Adrenal gland (tissue), 5 donors: Measurements from ENCODE around the gene NACAD.

Experiments
- CTCF ChIP-seq, 6 experiments: fragments of 450-650 bp in 4 of 6; fragments of 200-600 bp in 2 of 6; sonication (generic) in 1 of 6; IDR thresholded peaks; 1 replicate in 5 of 6; 2 replicates in 1 of 6; pipeline versions ENCODE4 v1.5.1 to v1.8.0; 2016 to 2021; ENCODE audit warnings: antibody characterized with exemption in 6 of 6, mild to moderate bottlenecking in 2 of 6, moderate library complexity in 1 of 6
- POLR2A ChIP-seq, 2 donors: fragments of 450-650 bp; IDR thresholded peaks; one replicate each; pipeline ENCODE4 v1.6.1; 2017; ENCODE audit warnings: antibody characterized with exemption in 2 of 2, mild to moderate bottlenecking in 2 of 2, moderate library complexity in 1 of 2
- donor health status: DM: no; HTN: no; CAD: no.

- TF ChIP-seq CTCF (IDR thresholded peaks at IDR 0.05): no peak
- no peak for TF ChIP-seq POLR2A (IDR thresholded peaks at IDR 0.05)
These were observed 2.3 kb downstream of the NACAD start for GRCh38 chr7:45086331-45087065.
